ENCODE results near the gene PPP1R13B.

DNA sequence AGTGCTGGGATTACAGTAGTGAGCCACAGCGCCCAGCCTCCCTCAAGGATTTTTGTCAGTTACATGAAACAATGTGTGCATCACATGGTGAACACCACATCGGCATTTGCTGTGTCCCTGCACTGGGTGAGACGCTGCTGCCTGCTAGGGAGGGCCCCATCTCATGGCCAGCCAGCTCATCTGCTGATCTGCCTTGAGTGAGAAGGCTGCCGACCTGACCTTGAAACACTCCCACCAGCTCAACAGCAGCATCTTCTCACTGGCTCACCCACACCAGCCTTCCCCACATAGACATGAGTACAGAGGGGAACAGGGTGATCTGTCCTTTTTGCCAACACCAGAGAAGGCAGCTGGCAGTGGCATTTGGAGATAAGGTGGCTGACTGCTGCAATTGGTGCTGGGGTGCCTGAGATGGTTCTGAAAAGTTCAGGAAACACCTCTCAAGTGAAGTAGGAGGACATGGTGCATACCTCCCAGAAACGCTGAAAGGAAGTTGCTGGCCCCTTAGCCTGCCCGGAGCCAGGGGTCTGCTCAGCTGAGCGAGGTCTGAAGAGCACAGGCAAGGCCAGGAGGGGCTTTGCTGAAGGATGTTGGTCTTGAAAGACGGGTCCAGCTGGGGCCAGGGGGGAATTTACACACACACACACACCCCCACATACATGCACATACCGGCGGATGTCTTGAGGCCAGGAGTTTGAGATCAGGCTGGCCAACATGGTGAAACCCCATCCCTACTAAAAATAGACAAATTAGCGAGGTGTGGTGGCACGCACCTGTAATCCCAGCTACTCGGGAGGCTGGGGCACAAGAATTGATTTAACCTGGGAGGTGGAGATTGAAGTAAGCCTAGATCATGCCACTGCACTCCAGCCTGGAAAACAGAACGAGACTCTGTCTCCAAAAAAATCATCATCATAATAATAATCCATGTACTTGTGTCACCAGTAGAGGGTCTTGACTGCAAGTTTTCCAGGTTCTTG lies 14.3 kb upstream of the PPP1R13B start:
- TF ChIP-seq ZFP36 (IDR thresholded peaks at IDR 0.05; ENCODE audit: borderline replicate concordance, partially characterized antibody) = no peak
- TF ChIP-seq POLR2A (IDR thresholded peaks at IDR 0.05; ENCODE audit: low read length) = no peak

Measured in A549 (cell line).